DMS53 (cell line): ENCODE results near the gene CAMK2D.

Experiments used
- DNase-seq: peaks from one replicate; lab custom pipeline; 2025; lab: John Stamatoyannopoulos, UW

Gene CAMK2D

DNA sequence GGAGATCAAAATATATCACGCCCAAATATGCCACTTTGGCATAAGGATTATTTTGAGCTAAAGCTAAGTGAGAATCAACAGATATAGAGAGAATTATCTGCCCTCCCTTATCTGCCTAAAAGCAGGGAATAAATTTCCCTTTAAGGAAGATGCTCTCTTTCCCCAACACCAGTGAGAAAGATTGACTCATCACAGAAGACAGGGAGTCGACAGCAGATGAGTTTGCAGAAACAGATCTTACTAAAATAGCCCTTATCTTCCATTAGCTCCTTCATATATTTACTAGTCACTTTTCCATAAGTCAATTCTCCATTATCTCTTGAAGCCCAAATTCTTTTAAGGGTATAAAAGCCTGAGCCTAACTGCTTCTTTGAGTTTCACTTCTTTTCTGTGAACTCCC is 156.6 kb downstream of the CAMK2D start:
- DNase-seq, result no peak

DNA sequence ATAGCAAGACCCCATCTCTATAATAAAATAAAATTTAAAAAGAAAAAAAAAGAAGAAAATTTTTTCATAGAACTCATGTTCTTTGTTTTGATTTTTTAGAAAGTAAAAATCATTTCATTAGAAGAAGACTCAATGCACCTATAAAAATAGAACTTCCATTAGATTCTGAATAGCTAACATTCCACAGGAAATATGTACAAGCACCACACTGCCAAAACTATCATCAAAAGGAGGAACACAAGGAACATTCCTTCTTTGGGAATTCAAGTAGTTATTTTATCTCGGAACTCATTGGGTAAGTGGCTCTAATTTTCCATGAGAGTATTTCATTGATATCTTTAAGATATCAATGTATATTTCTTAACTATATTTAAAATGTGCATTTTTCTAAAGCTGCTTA is 157.6 kb downstream of the CAMK2D start:
- no peak for DNase-seq

DNA sequence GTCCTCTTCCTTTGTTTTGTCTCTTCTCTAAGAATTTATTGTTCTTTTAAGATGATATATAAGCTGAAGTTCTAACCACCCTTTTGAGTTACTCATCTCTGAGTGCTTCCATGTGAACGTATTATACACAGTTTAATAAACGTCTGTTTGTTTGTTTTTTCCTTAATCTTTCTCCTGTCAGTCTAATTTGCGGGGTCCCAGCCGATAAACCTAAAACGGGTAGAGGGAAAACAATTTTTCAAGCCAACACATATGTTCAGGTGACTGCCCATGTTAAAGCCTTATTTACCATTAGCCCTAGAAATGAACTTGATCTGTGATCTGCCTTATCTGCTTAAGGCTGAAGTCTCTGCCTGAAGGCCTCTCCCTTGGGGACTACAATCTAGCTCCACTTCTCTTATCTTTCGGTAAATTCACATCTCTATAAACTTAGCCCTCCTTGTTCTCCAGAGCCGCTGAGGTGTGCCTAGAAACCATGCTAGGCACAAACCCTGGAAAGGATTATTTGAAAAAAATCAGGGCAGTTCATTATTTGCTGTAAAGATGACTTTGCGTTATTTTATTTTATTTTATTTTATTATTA is 158.8 kb downstream of the CAMK2D start:
- no peak for DNase-seq

DNA sequence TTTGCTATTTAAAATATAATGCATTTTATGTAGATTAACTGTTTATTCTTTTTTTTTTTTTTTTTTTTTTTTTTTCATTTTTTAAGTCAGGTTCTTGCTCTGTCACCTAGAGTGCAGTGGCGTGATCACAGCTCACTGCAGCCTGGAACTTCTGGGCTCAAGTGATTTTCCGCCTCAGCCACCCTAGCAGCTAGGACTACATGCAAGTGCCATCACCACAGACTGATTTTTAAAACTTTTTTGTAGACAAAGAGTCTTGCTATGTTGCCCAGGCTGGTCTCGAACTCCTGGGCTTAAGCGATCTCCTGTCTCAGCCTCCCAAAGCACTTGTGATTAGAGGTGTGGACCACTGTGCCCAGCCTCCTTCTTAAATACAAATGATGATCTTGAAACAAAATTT is 159.9 kb downstream of the CAMK2D start:
- DNase-seq, result no peak

DNA sequence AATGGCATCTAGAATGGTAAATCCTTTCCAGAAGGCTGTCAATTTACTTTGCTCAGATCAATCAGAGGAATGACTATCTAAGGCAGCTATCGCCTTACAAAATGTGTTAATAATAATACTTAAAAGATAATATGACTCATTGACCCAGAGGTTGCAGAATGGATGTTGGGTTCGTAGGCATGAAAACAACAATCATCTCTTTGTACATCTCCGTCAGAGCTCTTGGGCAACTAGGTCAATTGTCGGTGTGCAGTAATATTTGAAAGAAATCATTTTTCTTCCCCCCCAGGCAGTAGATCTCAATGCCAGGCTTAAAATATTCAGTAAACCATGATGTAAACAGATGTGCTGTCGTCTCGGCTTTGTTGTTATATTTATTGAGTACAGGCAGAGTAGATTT is 165.1 kb downstream of the CAMK2D start:
- no peak for DNase-seq

DNA sequence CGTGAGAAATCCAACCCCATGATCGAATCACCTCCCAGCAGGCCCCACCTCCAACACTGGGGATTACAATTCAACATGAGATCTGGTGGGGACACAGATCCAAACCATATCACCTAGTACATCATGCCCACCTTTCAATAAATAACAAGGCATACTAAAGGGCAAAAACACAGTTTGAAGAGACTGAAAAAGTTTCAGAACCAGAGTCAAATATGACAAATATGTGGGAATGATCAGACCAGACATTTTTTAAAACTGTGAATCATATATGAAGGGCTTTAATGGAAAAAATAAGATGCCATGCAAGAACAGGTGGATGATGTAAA is 167.3 kb downstream of the CAMK2D start:
- DNase-seq, result no peak

DNA sequence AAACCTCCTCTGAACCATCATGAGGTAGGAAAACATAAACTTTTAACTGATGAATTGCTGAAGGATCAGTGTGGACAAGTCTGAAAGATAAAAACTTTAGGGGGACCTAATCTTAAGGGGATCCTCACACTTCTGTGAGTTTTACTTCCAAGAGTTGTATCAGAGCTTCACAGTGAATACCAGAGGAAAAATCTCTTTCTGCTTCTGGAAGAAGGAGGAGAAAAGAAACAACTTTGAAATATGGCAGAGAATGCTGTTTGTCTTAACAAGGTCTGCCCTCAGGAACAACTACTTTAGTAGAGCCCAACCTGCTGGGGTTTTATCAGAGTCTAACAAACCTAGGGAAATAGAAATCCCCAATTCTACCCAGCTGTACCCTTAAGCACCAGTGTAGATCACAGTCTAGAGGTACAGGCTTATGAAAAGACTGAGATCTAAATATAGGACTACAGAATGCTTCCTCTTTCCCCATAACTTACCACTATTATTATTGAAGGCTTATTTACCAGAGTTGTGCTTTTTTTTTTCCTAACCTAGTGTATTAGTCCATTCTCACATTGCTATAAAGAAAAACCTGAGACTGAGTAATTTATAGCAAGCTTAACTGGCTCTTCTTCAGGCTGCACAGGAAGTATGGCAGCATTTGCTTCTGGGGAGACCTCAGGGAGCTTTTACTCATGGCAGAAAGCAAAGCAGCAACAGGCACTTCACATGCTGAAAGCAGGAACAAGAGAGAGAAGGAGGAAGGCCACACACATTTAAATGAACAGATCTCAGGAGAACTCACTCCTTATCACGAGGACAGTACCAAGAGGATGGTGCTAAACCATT is 167.9 kb downstream of the CAMK2D start:
- no peak for DNase-seq

DNA sequence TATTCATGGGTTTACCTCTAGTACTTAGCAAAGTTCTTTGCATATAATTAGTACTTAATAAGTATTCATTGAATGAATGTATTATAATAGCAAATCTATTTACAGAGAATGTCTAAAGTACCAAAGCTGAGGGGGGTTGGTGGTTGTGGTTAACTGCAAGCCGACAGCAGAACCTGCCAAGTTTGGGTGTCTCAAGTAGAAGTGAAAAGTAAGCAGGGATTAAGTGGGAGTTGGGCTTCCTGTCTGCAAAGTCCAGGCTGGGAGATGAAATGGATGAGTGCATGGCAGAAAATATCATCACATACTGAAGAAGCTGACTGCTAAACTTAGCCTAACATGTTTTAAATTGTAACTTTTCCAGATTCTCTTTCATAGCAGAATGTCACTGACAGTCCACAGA is 169.6 kb downstream of the CAMK2D start:
- no peak for DNase-seq

DNA sequence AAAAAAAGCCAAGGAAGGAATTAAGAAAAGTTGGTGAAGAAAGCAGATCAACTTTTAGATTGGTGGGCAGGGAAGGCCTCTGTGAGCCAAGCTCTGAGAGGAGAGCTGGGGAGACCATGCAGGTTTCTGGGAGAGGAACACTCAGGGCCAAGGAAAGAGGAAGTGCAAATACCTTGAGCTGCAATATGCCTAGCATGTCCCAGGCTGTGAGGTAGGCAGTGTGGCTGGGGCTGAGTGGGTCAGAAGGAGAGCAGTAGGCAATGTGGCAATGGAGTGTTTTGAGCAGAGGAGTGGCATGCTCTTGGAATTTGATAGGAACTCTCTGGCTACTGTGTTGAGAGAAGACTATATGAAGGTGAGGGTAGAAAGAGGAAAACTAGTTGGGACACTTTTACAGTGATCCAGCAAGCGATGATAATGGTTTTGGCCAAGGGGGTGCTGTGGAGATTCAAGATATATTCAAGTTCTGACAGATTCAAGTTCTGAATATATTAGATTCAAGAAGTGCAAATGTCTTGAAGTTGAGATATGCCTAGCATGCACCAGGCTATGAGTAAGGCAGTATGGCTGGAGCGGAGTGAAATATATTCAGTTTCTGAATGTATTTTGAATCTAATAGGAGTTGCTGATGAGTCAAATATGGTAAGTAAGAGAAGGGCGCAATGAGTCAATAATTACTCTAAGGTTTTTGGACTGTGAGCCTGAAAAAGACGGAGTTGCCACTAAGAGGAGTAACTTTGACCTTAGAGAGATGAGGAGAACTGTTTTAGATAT is 172.5 kb downstream of the CAMK2D start:
- DNase-seq, result no peak

DNA sequence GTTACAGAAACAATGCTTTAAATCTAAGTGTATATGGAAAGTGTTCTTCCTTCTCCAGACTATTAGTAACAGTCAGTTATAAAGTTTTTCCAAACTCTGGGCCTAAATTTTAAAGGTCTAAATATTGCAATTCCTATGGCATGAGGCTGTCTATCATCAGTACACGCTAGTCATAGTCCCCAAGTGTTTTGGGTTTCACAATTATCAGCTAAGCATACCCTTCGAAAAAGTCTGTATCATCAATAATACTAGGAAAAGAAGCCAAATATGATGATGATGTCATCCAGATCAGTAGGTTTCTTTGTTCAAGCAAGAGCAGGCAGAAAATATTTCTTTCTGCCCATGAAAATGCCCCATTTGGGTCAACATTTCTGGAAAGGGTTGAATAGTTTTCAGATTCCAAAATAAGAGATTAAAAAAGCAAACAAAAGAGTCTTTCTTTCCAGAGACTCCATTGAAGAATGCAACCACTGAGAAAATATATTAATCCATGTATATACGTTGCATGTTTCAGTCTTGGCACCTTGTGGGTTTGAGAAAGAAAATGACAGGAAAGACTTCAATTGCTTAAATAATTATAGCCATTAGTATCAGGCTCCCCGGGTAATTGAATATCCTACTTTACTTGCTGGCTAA is 173.8 kb downstream of the CAMK2D start:
- no peak for DNase-seq

DNA sequence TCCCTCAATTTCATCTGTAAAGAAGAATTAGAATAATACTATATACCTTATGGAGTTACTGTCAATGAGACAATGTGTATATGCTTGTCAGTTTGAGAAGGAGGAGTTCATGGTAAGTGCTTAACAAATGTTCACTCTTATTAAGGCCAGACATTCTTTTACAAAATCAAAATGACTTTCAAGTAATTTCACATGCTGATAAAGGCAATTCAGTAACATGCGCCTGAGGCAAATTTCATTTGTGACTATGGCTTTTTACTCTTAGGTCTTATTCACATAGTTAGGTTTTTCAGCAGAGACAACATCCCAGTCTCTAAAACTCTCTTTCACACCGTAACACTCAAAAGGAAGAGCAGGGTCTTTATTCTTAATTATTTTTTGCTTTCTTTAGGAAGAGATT is 174.4 kb downstream of the CAMK2D start:
- DNase-seq, result no peak

DNA sequence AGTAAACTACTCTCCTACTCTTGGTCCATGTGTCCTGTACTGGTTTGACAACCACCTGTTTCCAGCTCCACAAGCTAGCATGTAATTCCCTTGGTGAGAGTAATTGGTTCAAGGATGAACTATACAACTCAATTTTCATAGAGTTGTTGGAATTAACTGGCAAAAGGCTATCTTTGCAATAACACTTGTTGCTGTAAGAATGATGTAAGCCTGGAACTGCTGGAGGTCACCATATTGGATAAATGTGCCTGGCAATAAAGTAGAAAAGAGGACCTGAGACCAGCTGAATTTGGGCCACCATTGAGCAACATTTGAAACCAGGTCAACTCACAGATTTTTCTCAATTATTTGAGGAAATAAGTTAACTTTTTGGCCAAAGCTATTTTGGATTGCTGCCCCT is 175.5 kb downstream of the CAMK2D start:
- DNase-seq, result no peak

DNA sequence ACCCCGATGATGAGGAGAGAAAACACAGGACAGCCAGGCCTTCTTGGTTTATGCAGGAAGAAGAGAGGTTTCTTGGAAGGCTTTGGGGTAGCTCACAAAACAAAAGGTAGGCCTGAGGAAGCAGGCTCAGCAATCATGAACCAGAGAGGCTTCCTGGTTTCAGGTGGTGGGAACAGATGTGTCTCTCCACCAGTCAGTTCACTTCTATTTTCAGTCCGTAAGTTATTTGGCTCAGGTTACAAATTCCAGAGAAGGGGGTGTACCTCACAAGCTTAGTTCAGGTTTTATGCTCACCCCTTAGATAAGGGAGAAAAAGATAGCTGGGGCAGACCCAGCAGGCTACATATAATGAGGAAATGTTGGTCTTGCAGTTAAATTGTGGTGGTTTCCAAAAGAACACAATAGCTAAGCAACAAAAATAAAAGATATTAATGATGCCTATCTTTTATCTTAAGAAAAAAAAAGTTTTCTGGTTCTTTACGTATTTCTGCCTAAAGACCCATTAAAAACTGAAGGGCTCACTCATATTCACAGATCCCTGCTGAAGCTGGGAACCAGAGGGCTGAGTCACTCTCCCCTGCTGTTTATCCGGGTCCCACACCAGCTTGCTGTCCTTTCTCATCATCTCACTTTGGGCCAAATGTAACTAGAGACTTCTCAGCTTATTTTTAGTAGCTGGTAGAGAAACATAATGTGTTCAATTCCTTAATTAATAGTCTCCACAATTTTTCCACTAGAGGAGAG is 177.0 kb downstream of the CAMK2D start:
- DNase-seq, result peak; percentile 19

DNA sequence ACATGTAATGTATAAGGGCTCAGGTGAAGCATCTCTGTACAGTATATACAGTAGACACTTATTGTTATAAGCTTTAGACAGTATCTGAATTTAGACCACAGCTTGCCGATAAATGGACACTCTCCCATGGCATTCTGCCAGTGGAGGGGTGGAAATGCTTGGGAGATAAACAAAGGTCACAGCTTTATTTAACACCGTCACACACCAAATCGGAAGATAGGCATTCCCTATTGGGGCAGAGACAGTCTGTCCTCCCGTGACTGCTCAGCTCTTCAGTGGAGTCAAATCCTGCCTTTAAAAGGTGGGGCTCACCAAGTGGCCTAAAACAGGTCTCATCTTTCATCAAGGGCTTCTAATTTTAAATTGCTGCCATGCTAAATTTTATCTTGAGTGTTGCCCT is 178.8 kb downstream of the CAMK2D start:
- DNase-seq, result no peak

DNA sequence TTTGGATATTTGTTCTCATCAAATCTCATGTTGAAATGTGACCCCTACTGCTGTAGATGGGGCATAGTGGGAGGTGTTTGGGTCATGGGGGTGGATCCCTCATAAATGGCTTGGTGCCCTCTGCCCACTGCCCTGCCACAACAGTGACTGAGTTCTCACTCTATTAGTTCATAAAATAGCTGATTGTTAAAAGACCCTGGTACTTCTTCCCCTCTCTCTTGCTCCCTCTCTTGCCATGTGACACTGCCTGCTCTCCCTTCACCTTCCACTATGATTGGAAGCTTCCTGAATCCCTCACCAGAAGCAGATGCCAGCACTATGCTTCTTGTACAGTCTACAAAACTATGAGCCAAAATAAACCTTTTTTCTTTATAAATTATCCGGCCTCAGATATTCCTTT is 182.2 kb downstream of the CAMK2D start:
- no peak for DNase-seq

DNA sequence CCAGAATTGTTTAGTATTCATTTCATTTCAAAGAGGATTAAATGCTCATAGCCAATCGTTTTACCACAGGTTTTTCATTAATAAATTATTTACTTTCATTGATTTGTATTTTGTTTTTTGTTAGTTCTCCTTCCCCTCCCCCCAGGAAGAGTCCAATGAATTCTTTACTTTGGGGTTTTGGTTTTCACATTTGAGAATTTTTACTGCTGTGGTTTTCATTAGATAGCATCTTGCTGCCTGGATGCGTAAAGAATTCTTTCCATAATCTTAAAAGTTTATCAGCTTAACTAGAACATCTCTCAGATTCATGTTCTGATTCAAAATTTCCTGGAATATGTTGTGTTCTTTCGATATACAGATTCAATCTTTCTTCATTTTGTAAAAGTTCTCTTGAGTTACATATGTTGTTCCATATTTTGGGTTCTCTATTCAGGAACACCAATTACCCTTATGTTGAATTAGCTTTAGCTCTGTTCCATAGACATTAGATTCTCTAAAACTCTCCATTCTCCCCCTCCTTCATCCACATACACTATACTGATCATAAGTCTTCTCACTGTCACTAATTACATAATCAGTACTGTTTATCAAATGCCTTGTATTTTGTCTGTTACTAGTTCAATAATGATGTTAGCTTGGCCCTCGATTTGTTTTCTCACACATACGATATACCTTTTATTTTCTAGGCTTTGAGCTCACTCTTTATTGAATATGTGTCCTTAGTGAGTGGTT is 184.4 kb downstream of the CAMK2D start:
- no peak for DNase-seq

DNA sequence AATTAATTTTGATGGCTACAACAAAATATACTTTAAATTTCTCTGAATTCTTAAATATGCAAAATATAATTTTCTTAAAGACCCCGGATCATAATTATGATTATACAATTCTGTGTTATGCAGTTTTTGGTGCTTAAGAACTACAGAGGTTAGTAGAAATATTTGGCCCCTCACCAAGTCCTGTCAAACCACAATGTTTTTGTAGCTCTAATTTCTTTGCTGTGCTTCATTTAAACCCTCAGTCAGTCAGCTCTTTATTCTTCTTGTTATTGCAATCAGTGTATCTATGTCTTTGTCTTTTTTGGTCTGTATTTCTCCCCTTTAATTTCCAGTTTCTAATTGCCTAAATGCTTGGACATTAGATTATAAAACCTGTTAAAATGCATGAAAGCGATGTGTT is 186.1 kb downstream of the CAMK2D start:
- no peak for DNase-seq

DNA sequence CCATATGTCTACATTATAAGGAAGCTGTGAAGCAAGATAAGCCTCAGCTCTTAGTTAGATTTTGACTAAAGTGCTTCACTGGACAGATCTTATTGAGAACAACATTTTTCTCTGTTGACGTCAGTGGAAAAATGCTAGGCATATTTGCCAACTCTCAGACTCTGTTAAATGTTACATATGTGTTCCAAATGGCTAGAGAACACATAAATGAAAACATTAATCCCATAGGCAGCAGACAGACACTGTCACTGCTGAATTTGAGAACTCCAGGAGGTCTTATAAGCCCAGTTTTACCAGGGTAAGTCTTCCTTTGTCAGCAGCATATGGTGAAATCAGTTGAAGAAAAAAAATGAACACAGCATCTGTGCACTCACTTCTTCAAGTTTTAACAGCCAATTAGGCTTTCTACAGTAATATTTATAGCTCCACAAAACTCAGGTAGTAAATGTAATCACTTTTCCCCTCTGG is 186.9 kb downstream of the CAMK2D start:
- no peak for DNase-seq

DNA sequence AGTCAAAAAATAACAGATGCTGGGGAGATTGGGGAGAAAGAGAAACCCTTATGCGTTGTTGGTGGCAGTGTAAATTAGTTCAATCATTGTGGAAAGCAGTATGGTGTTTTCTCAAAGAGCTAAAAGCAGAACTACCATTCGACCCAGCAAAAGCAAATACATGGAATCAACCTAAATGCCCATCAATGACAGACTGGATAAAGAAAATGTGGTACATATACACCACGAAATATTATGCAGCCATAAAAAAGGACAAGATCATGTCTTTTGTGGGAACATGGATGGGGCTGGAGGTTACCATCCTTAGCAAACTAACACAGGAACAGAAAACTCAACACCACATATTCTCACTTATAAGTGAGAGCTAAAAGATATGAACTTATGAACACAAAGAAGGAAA is 188.9 kb downstream of the CAMK2D start:
- no peak for DNase-seq

DNA sequence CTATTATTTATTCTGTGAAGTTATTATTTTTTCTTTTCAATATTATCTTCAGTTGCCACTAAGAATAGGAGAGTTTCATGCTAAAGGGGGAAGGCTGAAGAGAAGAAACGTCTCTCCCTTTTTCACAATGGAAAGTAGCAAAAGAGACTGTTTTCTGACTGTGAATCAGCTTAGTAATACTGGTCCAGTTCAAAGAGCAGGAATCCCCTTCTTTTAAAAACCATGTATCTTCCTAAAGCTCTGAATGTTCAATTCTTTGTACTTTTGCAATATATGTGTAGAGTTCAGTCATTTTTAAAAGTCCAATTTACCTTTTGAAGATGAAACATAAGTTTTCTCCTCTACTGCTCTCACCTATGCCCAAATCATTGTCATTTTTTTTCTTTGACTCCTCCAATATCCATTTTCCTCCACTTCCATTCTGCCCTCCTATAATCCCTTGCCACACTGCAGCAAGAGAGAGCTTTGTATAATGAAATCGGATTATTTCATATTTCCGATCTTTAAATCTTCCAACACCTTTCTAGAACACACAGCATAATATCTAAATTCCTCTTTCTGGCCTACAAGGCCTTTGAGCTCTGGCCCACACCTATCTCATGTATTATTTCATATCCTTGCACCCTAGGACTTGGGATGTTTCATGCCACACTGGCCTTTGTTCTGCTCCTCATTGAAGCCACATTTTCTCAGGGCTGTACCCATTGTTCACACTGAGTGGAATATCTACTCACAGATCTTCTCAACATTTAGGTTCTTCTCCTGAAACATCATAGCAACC is 195.3 kb downstream of the CAMK2D start:
- no peak for DNase-seq

DNA sequence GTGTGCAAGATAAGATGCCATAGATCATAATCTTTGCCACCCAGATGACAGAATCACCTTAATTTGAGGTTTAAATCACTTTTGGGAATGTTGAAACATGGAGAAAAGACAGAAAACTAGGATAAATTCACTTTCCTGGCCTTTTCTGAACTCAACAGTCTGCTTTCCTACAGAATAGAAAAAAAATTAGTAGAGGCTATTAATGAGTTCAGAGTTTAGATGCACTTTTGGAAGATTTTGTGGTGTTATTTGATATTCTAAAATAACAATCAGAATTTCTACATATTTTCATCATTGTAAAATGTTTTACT is 195.9 kb downstream of the CAMK2D start:
- no peak for DNase-seq
